Uterus (tissue), 4 donors: ENCODE data around the gene EPHB3. TPM values are rescaled to one million over a fixed set of nuclear protein-coding genes. Genes with fewer than 3 reads are reported as not detected.

Experiments used
- DNase-seq, 2 donors: peaks; one replicate each; pipeline ENCODE4 v3.0.0-alpha.2; 2019 to 2020
- H3K27ac ChIP-seq, 2 donors: fragments of 200-600 bp; sonication (generic); 1 replicate in 1 of 2; 2 replicates in 1 of 2; pipeline ENCODE4 v1.5.1; 2016 to 2018
- H3K27me3 ChIP-seq, 2 donors: fragments of 200-600 bp; sonication (generic); one replicate each; pipeline ENCODE4 v1.5.1; 2018 to 2019; ENCODE audit warnings: control low read depth in 1 of 2
- H3K36me3 ChIP-seq, 2 donors: fragments of 200-600 bp; sonication (generic); one replicate each; pipeline ENCODE4 v1.5.1; 2019; ENCODE audit warnings: control low read depth in 1 of 2
- H3K4me1 ChIP-seq, 2 donors: fragments of 200-600 bp; sonication (generic); one replicate each; pipeline ENCODE4 v1.5.1; 2018 to 2019; ENCODE audit warnings: control low read depth in 1 of 2
- H3K4me3 ChIP-seq, 2 donors: fragments of 200-600 bp; sonication (generic); 1 replicate in 1 of 2; 2 replicates in 1 of 2; pipeline ENCODE4 v1.5.1; 2018 to 2019; ENCODE audit warnings: mild to moderate bottlenecking in 1 of 2
- H3K9me3 ChIP-seq, 2 donors: fragments of 200-600 bp; sonication (generic); one replicate each; pipeline ENCODE4 v1.5.1; 2019; ENCODE audit warnings: control low read depth in 1 of 2
- CTCF ChIP-seq, 4 experiments: fragments of 200-600 bp in 2 of 4; fragments of 450-650 bp in 2 of 4; sonication (generic) in 2 of 4; IDR thresholded peaks; one replicate each; pipeline ENCODE4 v1.5.1; 2016 to 2019; ENCODE audit warnings: antibody characterized with exemption in 4 of 4, mild to moderate bottlenecking in 2 of 4, moderate library complexity in 1 of 4
- POLR2A ChIP-seq, 2 donors: fragments of 450-650 bp; IDR thresholded peaks; one replicate each; pipeline ENCODE4 v1.6.1; 2016; ENCODE audit warnings: antibody characterized with exemption in 2 of 2, mild to moderate bottlenecking in 1 of 2, moderate library complexity in 1 of 2
- intact Hi-C: fragments of 100-400 bp; cut with DNase I; formaldehyde crosslinking; loops from one replicate; pipeline ENCODE4 v1.15.1; 2023; ENCODE audit warnings: low total_unique reads
- total RNA-seq, 4 donors: library from RNA; depleted of rRNA in 3 of 4; stranded (reverse); fragments of >200 nt in 3 of 4; gene quantifications; one replicate each; pipeline versions ENCODE4 v1.1.0 to v1.2.4, GENCODE V29; 2014 to 2023
- donor health status: DM: yes; HTN: yes; CAD: no.

The EPHB3 gene
- total RNA-seq: 10 to 100 TPM in 2 of 4 donors, 1 to 10 TPM in 2; 2.0 to 70.2 (median 19.7) TPM

GRCh38 chr3:184561061-184561912, at the start of gene EPHB3:
Gene EPHB3, plus strand, starts transcription at chr3:184561785. Its CDS starts 451 bp downstream, at chr3:184562236.
- peak; percentile 100 for DNase-seq
- intact Hi-C loops: no loop called here
- Histone ChIP-seq H3K27ac (peak within 1 kb of the TSS; percentile 76 to 82), H3K27me3 (no peaks in the 10 kb centered on the region), H3K36me3 (no peaks in the 10 kb centered on the region), H3K4me3 (peak within 1 kb of the TSS; percentile 83 to 90), H3K9me3 (no peaks in the 10 kb centered on the region), H3K4me1 (peaks cover 2 to 11% of the 10 kb centered on the region in 2 donors)
- TF ChIP-seq CTCF (IDR thresholded peaks at IDR 0.05) (peak; percentile 98 to 100 (median 100)), POLR2A (IDR thresholded peaks at IDR 0.05) (peak; percentile 97 to 99)

GRCh38 chr3:184512621-184513020, 49.0 kb upstream of the EPHB3 start:
- Histone ChIP-seq H3K36me3 (no peaks in the 10 kb centered on the region), H3K27ac (no peak overlapping the region), H3K4me1 (no peaks in the 10 kb centered on the region), H3K27me3 (peaks cover 0 to 8% of the 10 kb centered on the region in 2 donors), H3K4me3 (no peak overlapping the region), H3K9me3 (no peaks in the 10 kb centered on the region)
- DNase-seq: no peak
- intact Hi-C loops: loop anchor here (10.0 kb wide), 1 partner anchor 138 kb away; the partner anchor contains the start of gene THPO
- TF ChIP-seq CTCF (IDR thresholded peaks at IDR 0.05): no peak
- TF ChIP-seq POLR2A (IDR thresholded peaks at IDR 0.05): no peak

DNA sequence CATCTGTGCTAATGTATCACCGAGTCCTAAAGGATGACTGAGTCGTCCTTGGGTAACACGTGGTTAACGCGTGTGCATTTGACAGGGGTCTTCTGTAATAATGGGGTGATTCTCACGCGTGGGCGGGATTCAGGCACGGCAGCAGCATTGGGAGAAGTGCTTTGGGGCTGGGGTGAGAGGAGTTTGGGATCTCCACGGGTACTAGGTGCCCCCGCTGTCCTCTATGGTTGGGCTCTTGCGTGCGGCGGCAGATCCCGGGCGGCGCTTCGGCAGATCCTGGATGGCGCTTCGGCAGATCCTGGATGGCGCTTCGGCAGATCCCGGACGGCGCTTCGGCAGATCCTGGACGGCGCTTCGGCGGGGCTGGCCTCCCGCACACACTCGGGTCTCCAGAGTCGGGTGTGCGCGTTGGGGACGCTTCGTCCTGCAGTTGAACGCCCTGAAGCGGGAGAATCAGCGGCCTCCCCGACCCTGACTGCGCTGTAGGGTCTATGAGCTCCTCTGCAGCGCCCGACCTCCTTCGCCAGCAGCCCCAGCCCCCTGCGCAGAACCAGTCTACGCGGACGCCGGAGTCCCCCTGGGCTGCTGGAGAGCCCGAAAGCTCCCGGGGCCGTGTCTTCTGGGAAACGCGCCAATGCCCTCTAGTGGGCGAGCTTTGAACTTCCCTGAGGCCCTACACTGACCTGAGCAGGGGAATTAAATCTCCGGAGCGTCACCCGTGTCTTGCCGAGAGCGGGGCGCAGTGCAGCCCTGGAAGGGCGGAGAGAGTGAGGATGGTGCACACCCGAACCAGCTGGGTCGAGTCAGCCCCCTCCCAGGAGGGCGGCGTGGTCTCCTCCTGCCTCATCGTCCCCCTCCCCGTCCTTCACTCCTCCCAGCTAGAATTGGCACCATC, 48.1 kb upstream of the EPHB3 start:
- peak; percentile 85 to 87 for DNase-seq
- no peaks in the 10 kb centered on the region for H3K36me3 ChIP-seq
- intact Hi-C loops: loop anchor here (10.0 kb wide), 1 partner anchor 139 kb away; the partner anchor contains the start of gene THPO
- H3K4me1 ChIP-seq: no peaks in the 10 kb centered on the region
- H3K27ac ChIP-seq: peak overlapping the region in 1 of 2 donors; percentile 36
- peak overlapping the region; percentile 16 to 17 for H3K4me3 ChIP-seq
- H3K9me3 ChIP-seq: no peaks in the 10 kb centered on the region
- TF ChIP-seq POLR2A (IDR thresholded peaks at IDR 0.05) (no peak), CTCF (IDR thresholded peaks at IDR 0.05) (peak; percentile 78 to 91 (median 85))
- H3K27me3 ChIP-seq: peaks cover 0 to 8% of the 10 kb centered on the region in 2 donors

DNA sequence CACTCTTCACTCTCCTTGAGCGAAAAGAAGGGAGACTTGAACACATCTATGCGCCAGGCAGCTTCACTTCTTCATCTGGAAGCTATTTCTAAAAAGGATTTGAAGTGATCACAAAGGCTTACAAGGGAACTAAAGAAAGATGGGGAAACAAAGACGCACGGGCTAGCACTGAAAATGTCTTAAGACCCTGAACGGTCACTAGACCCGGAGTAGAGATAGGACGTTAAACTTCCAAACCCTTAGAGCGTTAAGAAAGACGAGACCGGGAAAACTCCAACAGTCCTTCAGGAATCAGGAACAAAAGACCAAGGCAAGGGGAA, 47.5 kb upstream of the EPHB3 start:
- intact Hi-C loops: loop anchor here (10.0 kb wide), 1 partner anchor 139 kb away; the partner anchor contains the start of gene THPO
- TF ChIP-seq CTCF (IDR thresholded peaks at IDR 0.05) (no peak), POLR2A (IDR thresholded peaks at IDR 0.05) (no peak)
- peaks cover 0 to 8% of the 10 kb centered on the region in 2 donors for H3K27me3 ChIP-seq
- H3K27ac ChIP-seq: peak overlapping the region in 1 of 2 donors; percentile 36
- no peaks in the 10 kb centered on the region for H3K36me3 ChIP-seq
- no peaks in the 10 kb centered on the region for H3K9me3 ChIP-seq
- DNase-seq: no peak
- H3K4me1 ChIP-seq: no peaks in the 10 kb centered on the region
- H3K4me3 ChIP-seq: peak overlapping the region in 1 of 2 donors; percentile 17
